Transverse colon (tissue), 4 donors: ENCODE data around the gene CEND1. TPM values are rescaled to one million over a fixed set of nuclear protein-coding genes. Genes with fewer than 3 reads are reported as not detected.

Experiments used
- DNase-seq: peaks from one replicate; pipeline ENCODE4 v3.0.0-alpha.2; 2019
- H3K27ac ChIP-seq, 4 donors: fragments of 200-600 bp; sonication (generic); 2 replicates each; pipeline ENCODE4 v1.5.1; 2016 to 2018; ENCODE audit warnings: inconsistent platforms in 4 of 4
- H3K27me3 ChIP-seq: fragments of 200-600 bp; sonication (generic); 2 replicates; pipeline ENCODE4 v1.5.1; 2017; ENCODE audit warnings: inconsistent platforms
- H3K36me3 ChIP-seq, 4 donors: fragments of 200-600 bp; sonication (generic); 2 replicates each; pipeline ENCODE4 v1.5.1; 2017 to 2019; ENCODE audit warnings: inconsistent platforms in 4 of 4
- H3K4me1 ChIP-seq, 4 donors: fragments of 200-600 bp; sonication (generic); 2 replicates each; pipeline ENCODE4 v1.5.1; 2017 to 2020; ENCODE audit warnings: inconsistent platforms in 4 of 4
- H3K4me3 ChIP-seq, 4 donors: fragments of 200-600 bp; sonication (generic); 1 replicate in 1 of 4; 2 replicates in 3 of 4; pipeline versions ENCODE4 v1.5.1 to v1.6.1; 2017 to 2019; ENCODE audit warnings: inconsistent platforms in 4 of 4
- H3K9me3 ChIP-seq, 2 donors: fragments of 200-600 bp; sonication (generic); 2 replicates each; pipeline ENCODE4 v1.5.1; 2017 to 2019; ENCODE audit warnings: inconsistent platforms in 2 of 2
- CTCF ChIP-seq, 5 experiments: fragments of 200-600 bp in 3 of 5; fragments of 450-650 bp in 2 of 5; sonication (generic) in 3 of 5; IDR thresholded peaks; 1 replicate in 2 of 5; 2 replicates in 3 of 5; pipeline ENCODE4 v1.5.1; 2016 to 2017; ENCODE audit warnings: antibody characterized with exemption in 5 of 5, inconsistent platforms in 3 of 5, mild to moderate bottlenecking in 2 of 5, moderate library complexity in 1 of 5
- EP300 ChIP-seq: sonication (generic); formaldehyde crosslinking; IDR thresholded peaks from one replicate; pipeline ENCODE4 v1.6.1; 2017; ENCODE audit warnings: antibody characterized with exemption, low read depth
- POLR2A ChIP-seq: fragments of 450-650 bp; IDR thresholded peaks from one replicate; pipeline ENCODE4 v1.6.1; 2016; ENCODE audit warnings: antibody characterized with exemption, mild to moderate bottlenecking, moderate library complexity
- POLR2AphosphoS5 ChIP-seq, 3 donors: sonication (generic); formaldehyde crosslinking; IDR thresholded peaks; one replicate each; pipeline ENCODE4 v1.6.1; 2016; ENCODE audit warnings: antibody characterized with exemption in 3 of 3
- WGBS, 2 donors: methylation state at CpG; one replicate each; pipeline ENCODE4 v1.1.5; 2018; ENCODE audit warnings: low coverage in 1 of 2; 5-methylcytosine and 5-hydroxymethylcytosine counted together
- in situ Hi-C, 4 donors: fragments of 200-750 bp; cut with MboI; loops; one replicate each; pipeline versions ENCODE4 v1.15.0 to v1.15.1; 2017; ENCODE audit warnings: low sequenced_read_pairs in 3 of 4, low pct_ligation_motif_present in 1 of 4, low pct_unique_long_range_greater_than_20kb in 1 of 4
- intact Hi-C: fragments of 100-400 bp; cut with DNase I; formaldehyde crosslinking; loops from one replicate; pipeline ENCODE4 v1.15.1; 2023; ENCODE audit warnings: low total_unique reads
- total RNA-seq, 4 donors: library from RNA; depleted of rRNA; stranded (reverse); fragments of >200 nt; gene quantifications; one replicate each; pipeline ENCODE4 v1.1.0, GENCODE V29; 2016

Gene CEND1
- total RNA-seq, 4 donors from 2014 or later = 0.79 to 1.2 TPM; not detected in 2

GRCh38 chr11:826227-826621, 36.3 kb upstream of the CEND1 start:
- TF ChIP-seq CTCF (IDR thresholded peaks at IDR 0.05) = no peak
- peaks cover 32 to 87% (median 82%) of the 10 kb centered on the region in 4 donors for H3K4me1 ChIP-seq
- in situ Hi-C loops = no loop called here
- H3K36me3 ChIP-seq = peaks cover 0 to 14% (median 0%) of the 10 kb centered on the region in 4 donors
- H3K27me3 ChIP-seq = peaks cover 60% of the 10 kb centered on the region
- intact Hi-C loops = no loop called here
- H3K9me3 ChIP-seq = no peaks in the 10 kb centered on the region
- DNase-seq = no peak
- H3K27ac ChIP-seq = peak overlapping the region; percentile 91 to 95 (median 94)
- WGBS, 2 donors = 43% methylated on average over 6 of the region's 9 CpGs; no CpG with 5 or more reads in 1 of the 2 donors
- H3K4me3 ChIP-seq = peak overlapping the region in 2 of 4 donors; percentile 50 to 64

- WGBS, 2 donors = 56% methylated on average over 10 of the region's 12 CpGs; no CpG with 5 or more reads in 1 of the 2 donors
- peak overlapping the region in 2 of 4 donors; percentile 50 to 64 for H3K4me3 ChIP-seq
- peak; percentile 72 for DNase-seq
- in situ Hi-C loops = no loop called here
- H3K9me3 ChIP-seq = no peaks in the 10 kb centered on the region
- H3K4me1 ChIP-seq = peaks cover 34 to 87% (median 83%) of the 10 kb centered on the region in 4 donors
- H3K36me3 ChIP-seq = peaks cover 0 to 14% (median 0%) of the 10 kb centered on the region in 4 donors
- H3K27ac ChIP-seq = peak overlapping the region; percentile 91 to 95 (median 94)
- intact Hi-C loops = no loop called here
- H3K27me3 ChIP-seq = peaks cover 54% of the 10 kb centered on the region
- peak in 1 of 3 donors; percentile 43 for TF ChIP-seq POLR2AphosphoS5 (IDR thresholded peaks at IDR 0.05)
- peak; percentile 34 for TF ChIP-seq POLR2A
- TF ChIP-seq EP300 = no peak
- no peak for TF ChIP-seq CTCF (IDR thresholded peaks at IDR 0.05)
Observed at GRCh38 chr11:825366-826226, 35.7 kb upstream of the CEND1 start.

- Histone ChIP-seq H3K4me3 (no peak overlapping the region), H3K27me3 (peaks cover 48% of the 10 kb centered on the region), H3K4me1 (peaks cover 29 to 87% (median 80%) of the 10 kb centered on the region in 4 donors), H3K27ac (peak overlapping the region; percentile 91 to 95 (median 94)), H3K9me3 (no peaks in the 10 kb centered on the region), H3K36me3 (peaks cover 0 to 14% (median 0%) of the 10 kb centered on the region in 4 donors)
- in situ Hi-C loops = no loop called here
- TF ChIP-seq CTCF (IDR thresholded peaks at IDR 0.05) (no peak), EP300 (no peak), POLR2A (no peak), POLR2AphosphoS5 (IDR thresholded peaks at IDR 0.05) (no peak)
- WGBS, 2 donors = 62% methylated on average over 11 of the region's 11 CpGs; no CpG with 5 or more reads in 1 of the 2 donors
- no peak for DNase-seq
- intact Hi-C loops = no loop called here
Observed at GRCh38 chr11:824942-825341, 35.1 kb upstream of the CEND1 start.

- Histone ChIP-seq H3K9me3 (no peaks in the 10 kb centered on the region), H3K27me3 (peaks cover 43% of the 10 kb centered on the region), H3K27ac (peak overlapping the region; percentile 91 to 95 (median 94)), H3K36me3 (peaks cover 0 to 14% (median 0%) of the 10 kb centered on the region in 4 donors), H3K4me3 (no peak overlapping the region), H3K4me1 (peaks cover 25 to 82% (median 74%) of the 10 kb centered on the region in 4 donors)
- TF ChIP-seq POLR2AphosphoS5 (IDR thresholded peaks at IDR 0.05) = peak in 2 of 3 donors; percentile 49 to 54
- no peak for TF ChIP-seq CTCF (IDR thresholded peaks at IDR 0.05)
- 58% methylated on average over 51 of the region's 59 CpGs; no CpG with 5 or more reads in 1 of the 2 donors for WGBS, 2 donors
- intact Hi-C loops = no loop called here
- in situ Hi-C loops = no loop called here
- DNase-seq = peak; percentile 62
Observed at GRCh38 chr11:824292-824880, 34.5 kb upstream of the CEND1 start.
